Stomach (tissue), 4 donors: ENCODE measurements around the gene DPF1.

Experiments
- CTCF ChIP-seq, 7 experiments: fragments of 450-650 bp in 4 of 7; fragments of 200-600 bp in 3 of 7; sonication (generic) in 3 of 7; IDR thresholded peaks; one replicate each; pipeline ENCODE4 v1.5.1; 2016 to 2019; ENCODE audit warnings: antibody characterized with exemption in 7 of 7, control low read depth in 2 of 7, mild to moderate bottlenecking in 1 of 7
- POLR2A ChIP-seq, 4 donors: fragments of 450-650 bp; IDR thresholded peaks; one replicate each; pipeline ENCODE4 v1.6.1; 2016; ENCODE audit warnings: antibody characterized with exemption in 4 of 4, control low read depth in 2 of 4, mild to moderate bottlenecking in 1 of 4, moderate library complexity in 1 of 4
- POLR2AphosphoS5 ChIP-seq, 3 donors: sonication (generic); formaldehyde crosslinking; IDR thresholded peaks; one replicate each; pipeline ENCODE4 v1.6.1; 2016; ENCODE audit warnings: antibody characterized with exemption in 3 of 3

- TF ChIP-seq CTCF (IDR thresholded peaks at IDR 0.05) (no peak), POLR2A (IDR thresholded peaks at IDR 0.05) (no peak), POLR2AphosphoS5 (IDR thresholded peaks at IDR 0.05) (no peak)
Observed at GRCh38 chr19:38216785-38217641, 7.0 kb downstream of the DPF1 start.
